ENCODE results near the gene ARVCF.

The ARVCF gene

GRCh38 chr22:20051927-20052308, 35.3 kb upstream of the ARVCF start:
- Histone ChIP-seq H3K27me3 (ENCODE audit: control insufficient read depth in 1 of 2, insufficient read depth in 2 of 2, low read length in 2 of 2) (no peaks in the 10 kb centered on the region), H3K4me1 (ENCODE audit: insufficient read depth, low read length) (no peaks in the 10 kb centered on the region), H3K27ac (ENCODE audit: low read depth, low read length) (no peak overlapping the region), H3K9ac (ENCODE audit: low read length) (no peak overlapping the region), H3K36me3 (ENCODE audit: insufficient read depth, low read length) (peaks cover 35% of the 10 kb centered on the region), H3K4me3 (ENCODE audit: low read depth in 1 of 2, low read length in 2 of 2) (no peak overlapping the region), H3K9me3 (ENCODE audit: low read length) (no peaks in the 10 kb centered on the region)

- H3K4me1 ChIP-seq (ENCODE audit: insufficient read depth, low read length), result no peaks in the 10 kb centered on the region
- H3K27ac ChIP-seq (ENCODE audit: low read depth, low read length), result no peak overlapping the region
- H3K9me3 ChIP-seq (ENCODE audit: low read length), result no peaks in the 10 kb centered on the region
- H3K27me3 ChIP-seq (ENCODE audit: control insufficient read depth in 1 of 2, insufficient read depth in 2 of 2, low read length in 2 of 2), result no peaks in the 10 kb centered on the region
- H3K4me3 ChIP-seq (ENCODE audit: low read depth in 1 of 2, low read length in 2 of 2), result no peak overlapping the region
- H3K36me3 ChIP-seq (ENCODE audit: insufficient read depth, low read length), result peaks cover 11% of the 10 kb centered on the region
- H3K9ac ChIP-seq (ENCODE audit: low read length), result no peak overlapping the region
Measured at GRCh38 chr22:20046730-20047129, 30.1 kb upstream of the ARVCF start.

GRCh38 chr22:20044495-20045151, 28.0 kb upstream of the ARVCF start:
- H3K9me3 ChIP-seq (ENCODE audit: low read length), result no peaks in the 10 kb centered on the region
- no peaks in the 10 kb centered on the region for H3K27me3 ChIP-seq (ENCODE audit: control insufficient read depth in 1 of 2, insufficient read depth in 2 of 2, low read length in 2 of 2)
- H3K27ac ChIP-seq (ENCODE audit: low read depth, low read length), result no peak overlapping the region
- no peaks in the 10 kb centered on the region for H3K4me1 ChIP-seq (ENCODE audit: insufficient read depth, low read length)
- H3K9ac ChIP-seq (ENCODE audit: low read length), result no peak overlapping the region
- H3K4me3 ChIP-seq (ENCODE audit: low read depth in 1 of 2, low read length in 2 of 2), result no peak overlapping the region
- peaks cover 11% of the 10 kb centered on the region for H3K36me3 ChIP-seq (ENCODE audit: insufficient read depth, low read length)

- Histone ChIP-seq H3K4me1 (ENCODE audit: insufficient read depth, low read length) (no peaks in the 10 kb centered on the region), H3K9me3 (ENCODE audit: low read length) (no peaks in the 10 kb centered on the region), H3K27me3 (ENCODE audit: control insufficient read depth in 1 of 2, insufficient read depth in 2 of 2, low read length in 2 of 2) (no peaks in the 10 kb centered on the region), H3K4me3 (ENCODE audit: low read depth in 1 of 2, low read length in 2 of 2) (no peak overlapping the region), H3K36me3 (ENCODE audit: insufficient read depth, low read length) (peaks cover 11% of the 10 kb centered on the region), H3K9ac (ENCODE audit: low read length) (no peak overlapping the region), H3K27ac (ENCODE audit: low read depth, low read length) (no peak overlapping the region)
Measured at GRCh38 chr22:20043997-20044342, 27.3 kb upstream of the ARVCF start.

GRCh38 chr22:20043057-20043996, 26.7 kb upstream of the ARVCF start:
- no peak overlapping the region for H3K9ac ChIP-seq (ENCODE audit: low read length)
- no peak overlapping the region for H3K4me3 ChIP-seq (ENCODE audit: low read depth in 1 of 2, low read length in 2 of 2)
- H3K27me3 ChIP-seq (ENCODE audit: control insufficient read depth in 1 of 2, insufficient read depth in 2 of 2, low read length in 2 of 2), result no peaks in the 10 kb centered on the region
- no peaks in the 10 kb centered on the region for H3K4me1 ChIP-seq (ENCODE audit: insufficient read depth, low read length)
- no peak overlapping the region for H3K27ac ChIP-seq (ENCODE audit: low read depth, low read length)
- H3K36me3 ChIP-seq (ENCODE audit: insufficient read depth, low read length), result peaks cover 10% of the 10 kb centered on the region
- H3K9me3 ChIP-seq (ENCODE audit: low read length), result no peaks in the 10 kb centered on the region

GRCh38 chr22:20040327-20041200, 23.9 kb upstream of the ARVCF start:
- Histone ChIP-seq H3K36me3 (ENCODE audit: insufficient read depth, low read length) (peaks cover 12% of the 10 kb centered on the region), H3K9me3 (ENCODE audit: low read length) (no peaks in the 10 kb centered on the region), H3K27ac (ENCODE audit: low read depth, low read length) (no peak overlapping the region), H3K27me3 (ENCODE audit: control insufficient read depth in 1 of 2, insufficient read depth in 2 of 2, low read length in 2 of 2) (no peaks in the 10 kb centered on the region), H3K4me1 (ENCODE audit: insufficient read depth, low read length) (no peaks in the 10 kb centered on the region), H3K9ac (ENCODE audit: low read length) (no peak overlapping the region), H3K4me3 (ENCODE audit: low read depth in 1 of 2, low read length in 2 of 2) (no peak overlapping the region)

GRCh38 chr22:20039683-20040325, 23.2 kb upstream of the ARVCF start:
- H3K4me1 ChIP-seq (ENCODE audit: insufficient read depth, low read length), result no peaks in the 10 kb centered on the region
- no peak overlapping the region for H3K27ac ChIP-seq (ENCODE audit: low read depth, low read length)
- no peak overlapping the region for H3K9ac ChIP-seq (ENCODE audit: low read length)
- H3K36me3 ChIP-seq (ENCODE audit: insufficient read depth, low read length), result peaks cover 11% of the 10 kb centered on the region
- no peaks in the 10 kb centered on the region for H3K27me3 ChIP-seq (ENCODE audit: control insufficient read depth in 1 of 2, insufficient read depth in 2 of 2, low read length in 2 of 2)
- no peak overlapping the region for H3K4me3 ChIP-seq (ENCODE audit: low read depth in 1 of 2, low read length in 2 of 2)
- H3K9me3 ChIP-seq (ENCODE audit: low read length), result no peaks in the 10 kb centered on the region

- Histone ChIP-seq H3K9me3 (ENCODE audit: low read length) (no peaks in the 10 kb centered on the region), H3K27me3 (ENCODE audit: control insufficient read depth in 1 of 2, insufficient read depth in 2 of 2, low read length in 2 of 2) (no peaks in the 10 kb centered on the region), H3K4me3 (ENCODE audit: low read depth in 1 of 2, low read length in 2 of 2) (no peak overlapping the region), H3K4me1 (ENCODE audit: insufficient read depth, low read length) (peaks cover under 1% of the 10 kb centered on the region), H3K27ac (ENCODE audit: low read depth, low read length) (no peak overlapping the region), H3K9ac (ENCODE audit: low read length) (no peak overlapping the region), H3K36me3 (ENCODE audit: insufficient read depth, low read length) (peaks cover 11% of the 10 kb centered on the region)
Measured at GRCh38 chr22:20038574-20038973, 22.0 kb upstream of the ARVCF start.

- Histone ChIP-seq H3K27ac (ENCODE audit: low read depth, low read length) (no peak overlapping the region), H3K9me3 (ENCODE audit: low read length) (no peaks in the 10 kb centered on the region), H3K36me3 (ENCODE audit: insufficient read depth, low read length) (peaks cover 11% of the 10 kb centered on the region), H3K4me3 (ENCODE audit: low read depth in 1 of 2, low read length in 2 of 2) (no peak overlapping the region), H3K27me3 (ENCODE audit: control insufficient read depth in 1 of 2, insufficient read depth in 2 of 2, low read length in 2 of 2) (no peaks in the 10 kb centered on the region), H3K4me1 (ENCODE audit: insufficient read depth, low read length) (peaks cover 12% of the 10 kb centered on the region), H3K9ac (ENCODE audit: low read length) (no peak overlapping the region)
Measured at GRCh38 chr22:20037419-20037818, 20.8 kb upstream of the ARVCF start.

GRCh38 chr22:20036535-20037392, 20.1 kb upstream of the ARVCF start:
- H3K27me3 ChIP-seq (ENCODE audit: control insufficient read depth in 1 of 2, insufficient read depth in 2 of 2, low read length in 2 of 2), result no peaks in the 10 kb centered on the region
- no peak overlapping the region for H3K9ac ChIP-seq (ENCODE audit: low read length)
- peaks cover 12% of the 10 kb centered on the region for H3K4me1 ChIP-seq (ENCODE audit: insufficient read depth, low read length)
- no peaks in the 10 kb centered on the region for H3K9me3 ChIP-seq (ENCODE audit: low read length)
- no peak overlapping the region for H3K27ac ChIP-seq (ENCODE audit: low read depth, low read length)
- peaks cover 11% of the 10 kb centered on the region for H3K36me3 ChIP-seq (ENCODE audit: insufficient read depth, low read length)
- no peak overlapping the region for H3K4me3 ChIP-seq (ENCODE audit: low read depth in 1 of 2, low read length in 2 of 2)
